Breast epithelium (tissue), 3 donors: ENCODE data around the gene MICALL2.

ENCODE experiments used
- POLR2AphosphoS5 ChIP-seq, 3 donors: sonication (generic); formaldehyde crosslinking; IDR thresholded peaks; one replicate each; pipeline ENCODE4 v1.6.1; 2017; ENCODE audit warnings: antibody characterized with exemption in 3 of 3
- TF ChIP-seq, protein P1 (sequence below), 3 donors: fragments of 450-650 bp; IDR thresholded peaks; one replicate each; pipeline ENCODE4 v1.5.1; 2016 to 2017; ENCODE audit warnings: antibody characterized with exemption in 3 of 3, mild to moderate bottlenecking in 3 of 3, moderate library complexity in 3 of 3

DNA sequence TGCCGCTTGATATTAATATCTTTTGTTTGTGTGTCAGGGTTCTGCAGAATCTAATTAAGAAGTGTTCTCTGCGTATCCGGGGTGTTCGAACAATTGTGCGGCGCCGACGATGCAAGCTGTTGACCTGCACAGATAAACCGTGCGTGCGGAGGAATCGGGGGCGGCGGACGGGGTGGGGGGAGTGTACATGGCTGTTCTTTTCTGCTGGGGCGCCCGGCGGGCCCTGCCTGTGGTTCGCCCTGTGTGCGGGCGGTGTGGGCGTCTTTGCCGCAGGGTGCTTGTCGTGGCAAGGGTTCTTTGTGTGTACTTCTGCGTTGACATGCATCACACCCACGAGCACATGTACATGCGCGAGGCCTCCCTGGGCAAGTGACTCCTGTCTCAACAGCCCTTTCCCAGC is 47.9 kb downstream of the MICALL2 start:
- TF ChIP-seq POLR2AphosphoS5 (IDR thresholded peaks at IDR 0.05): no peak
- TF ChIP-seq, protein P1, sequence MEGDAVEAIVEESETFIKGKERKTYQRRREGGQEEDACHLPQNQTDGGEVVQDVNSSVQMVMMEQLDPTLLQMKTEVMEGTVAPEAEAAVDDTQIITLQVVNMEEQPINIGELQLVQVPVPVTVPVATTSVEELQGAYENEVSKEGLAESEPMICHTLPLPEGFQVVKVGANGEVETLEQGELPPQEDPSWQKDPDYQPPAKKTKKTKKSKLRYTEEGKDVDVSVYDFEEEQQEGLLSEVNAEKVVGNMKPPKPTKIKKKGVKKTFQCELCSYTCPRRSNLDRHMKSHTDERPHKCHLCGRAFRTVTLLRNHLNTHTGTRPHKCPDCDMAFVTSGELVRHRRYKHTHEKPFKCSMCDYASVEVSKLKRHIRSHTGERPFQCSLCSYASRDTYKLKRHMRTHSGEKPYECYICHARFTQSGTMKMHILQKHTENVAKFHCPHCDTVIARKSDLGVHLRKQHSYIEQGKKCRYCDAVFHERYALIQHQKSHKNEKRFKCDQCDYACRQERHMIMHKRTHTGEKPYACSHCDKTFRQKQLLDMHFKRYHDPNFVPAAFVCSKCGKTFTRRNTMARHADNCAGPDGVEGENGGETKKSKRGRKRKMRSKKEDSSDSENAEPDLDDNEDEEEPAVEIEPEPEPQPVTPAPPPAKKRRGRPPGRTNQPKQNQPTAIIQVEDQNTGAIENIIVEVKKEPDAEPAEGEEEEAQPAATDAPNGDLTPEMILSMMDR (IDR thresholded peaks at IDR 0.05): no peak
